H1 (cell line): Measurements from ENCODE around the gene DUSP2. TPM values are rescaled to one million over a fixed set of nuclear protein-coding genes. Genes with fewer than 3 reads are reported as not detected.
A peak's percentile ranks its signal among the peaks of the same experiment; 100 is the strongest.

Experiments used
- CTCF ChIA-PET: fragments of 300-600 bp; sonication (Branson Sonifier 250); formaldehyde crosslinking; loops from one replicate; lab custom pipeline; 2021; ENCODE audit not compliant: partially characterized antibody; lab: Charles Lee
- POLR2A ChIA-PET: fragments of 300-600 bp; sonication (Branson Sonifier 250); formaldehyde crosslinking; loops from one replicate; lab custom pipeline; 2021; ENCODE audit warnings: inconsistent platforms; ENCODE audit not compliant: partially characterized antibody; lab: Charles Lee
- DNase-seq, 2 experiments: peaks; one replicate each; pipeline versions ENCODE4 v3.0.0 to v3.0.0-alpha.2; 2010 to 2022; ENCODE audit warnings: low spot score in 2 of 2, low read depth in 1 of 2, mixed read lengths in 1 of 2
- FAIRE-seq: peaks from 2 replicates; lab custom pipeline; 2011; peaks lifted over from hg19 to GRCh38; lab: Jason Lieb, UNC
- H2AFZ ChIP-seq: 2 replicates; pipeline ENCODE4 v1.8.1; 2012; ENCODE audit warnings: low read length, inconsistent platforms
- H2AK5ac ChIP-seq: 2 replicates; pipeline ENCODE4 v1.6.1; 2013; ENCODE audit warnings: low read depth, low read length
- H2BK120ac ChIP-seq: replicated peaks from 2 replicates; pipeline ENCODE3; 2013; ENCODE audit warnings: low read depth, low read length, inconsistent platforms
- H2BK12ac ChIP-seq: 2 replicates; pipeline ENCODE4 v1.6.1; 2013; ENCODE audit warnings: low read depth, low read length
- H2BK15ac ChIP-seq: 2 replicates; pipeline ENCODE4 v1.6.1; 2013; ENCODE audit warnings: low read length
- H2BK20ac ChIP-seq: 2 replicates; pipeline ENCODE4 v1.6.1; 2013; ENCODE audit warnings: low read length
- H2BK5ac ChIP-seq: 2 replicates; pipeline ENCODE4 v1.6.1; 2013; ENCODE audit warnings: low read depth, low read length
- H3K14ac ChIP-seq: 2 replicates; pipeline ENCODE4 v1.6.1; 2013; ENCODE audit warnings: inconsistent platforms; ENCODE audit not compliant: insufficient read length
- H3K18ac ChIP-seq: 2 replicates; pipeline ENCODE4 v1.6.1; 2013; ENCODE audit warnings: low read length; ENCODE audit errors: extremely low read depth
- H3K23ac ChIP-seq: 2 replicates; pipeline ENCODE4 v1.6.1; 2013; ENCODE audit warnings: inconsistent platforms; ENCODE audit not compliant: insufficient read length
- H3K23me2 ChIP-seq: 2 replicates; pipeline ENCODE4 v1.6.1; 2013; ENCODE audit warnings: low read depth, low read length
- H3K27ac ChIP-seq: 2 replicates; pipeline ENCODE4 v1.6.1; 2011; ENCODE audit warnings: low read depth, low read length, inconsistent platforms
- H3K27me3 ChIP-seq, 4 experiments: replicated peaks in 1 of 4; 1 replicate in 1 of 4; 2 replicates in 3 of 4; pipeline versions ENCODE4 v1.6.1 to v1.8.1; 2011 to 2013; ENCODE audit warnings: low read length in 3 of 4, mild to moderate bottlenecking in 3 of 4, inconsistent platforms in 2 of 4, mixed read lengths in 2 of 4, moderate library complexity in 1 of 4; ENCODE audit not compliant: control insufficient read depth in 3 of 4, insufficient read depth in 3 of 4; ENCODE audit errors: extremely low read depth in 1 of 4
- H3K36me3 ChIP-seq, 4 experiments: 2 replicates each; pipeline versions ENCODE4 v1.6.1 to v1.8.1; 2011 to 2013; ENCODE audit warnings: mild to moderate bottlenecking in 4 of 4, low read length in 3 of 4, moderate library complexity in 2 of 4, control low read depth in 1 of 4, inconsistent platforms in 1 of 4; ENCODE audit not compliant: insufficient read depth in 4 of 4, control insufficient read depth in 2 of 4
- H3K4ac ChIP-seq: replicated peaks from 2 replicates; pipeline ENCODE3; 2013; ENCODE audit warnings: low read length, low read depth, mixed read lengths, inconsistent platforms; ENCODE audit not compliant: insufficient read length
- H3K4me1 ChIP-seq, 4 experiments: replicated peaks in 1 of 4; 1 replicate in 1 of 4; 2 replicates in 3 of 4; pipeline versions ENCODE4 v1.6.1 to v1.8.1; 2011 to 2013; ENCODE audit warnings: low read length in 3 of 4, inconsistent platforms in 2 of 4, mixed read lengths in 1 of 4; ENCODE audit not compliant: insufficient read depth in 4 of 4, control insufficient read depth in 3 of 4
- H3K4me2 ChIP-seq, 2 experiments: 2 replicates each; pipeline versions ENCODE4 v1.6.1 to v1.8.1; 2011 to 2013; ENCODE audit warnings: low read depth in 2 of 2, low read length in 2 of 2, control low read depth in 1 of 2, inconsistent platforms in 1 of 2, mild to moderate bottlenecking in 1 of 2; ENCODE audit not compliant: insufficient read depth in 1 of 2
- H3K4me3 ChIP-seq, 4 experiments: fragments of 200-600, 300-600 bp in 1 of 4; sonication (generic), shearing (Covaris generic), sonication (Bioruptor Twin) in 1 of 4; 2 replicates each; pipeline versions ENCODE4 v1.5.1 to v1.8.1; 2011 to 2016; ENCODE audit warnings: low read length in 4 of 4, low read depth in 3 of 4, control low read depth in 2 of 4, inconsistent platforms in 2 of 4, mild to moderate bottlenecking in 2 of 4, mixed read lengths in 1 of 4, moderate library complexity in 1 of 4; ENCODE audit not compliant: insufficient read depth in 2 of 4; ENCODE audit errors: extremely low read depth in 1 of 4
- H3K56ac ChIP-seq: replicated peaks from 2 replicates; pipeline ENCODE3; 2013; ENCODE audit warnings: low read depth, mild to moderate bottlenecking, mixed read lengths, low read length, inconsistent platforms; ENCODE audit not compliant: insufficient read length
- H3K79me1 ChIP-seq: 2 replicates; pipeline ENCODE4 v1.6.1; 2013; ENCODE audit warnings: low read depth, low read length, control low read depth
- H3K79me2 ChIP-seq, 2 experiments: 2 replicates each; pipeline versions ENCODE4 v1.6.1 to v1.8.1; 2012 to 2013; ENCODE audit warnings: low read length in 2 of 2, mild to moderate bottlenecking in 2 of 2, inconsistent platforms in 1 of 2; ENCODE audit not compliant: insufficient read depth in 2 of 2, control insufficient read depth in 1 of 2
- H3K9ac ChIP-seq, 4 experiments: replicated peaks in 1 of 4; 1 replicate in 1 of 4; 2 replicates in 3 of 4; pipeline versions ENCODE4 v1.6.1 to v1.8.1; 2011 to 2013; ENCODE audit warnings: low read depth in 3 of 4, low read length in 3 of 4, control low read depth in 2 of 4, mild to moderate bottlenecking in 2 of 4, moderate library complexity in 2 of 4, inconsistent platforms in 1 of 4; ENCODE audit errors: extremely low read depth in 1 of 4
- H3K9me3 ChIP-seq, 2 experiments: 2 replicates each; pipeline versions ENCODE4 v1.6.1 to v1.8.1; 2012 to 2013; ENCODE audit warnings: mild to moderate bottlenecking in 2 of 2, moderate library complexity in 2 of 2, control low read depth in 1 of 2, inconsistent platforms in 1 of 2, low read depth in 1 of 2, low read length in 1 of 2, mixed read lengths in 1 of 2; ENCODE audit not compliant: insufficient read depth in 2 of 2
- H4K20me1 ChIP-seq, 2 experiments: replicated peaks in 1 of 2; 2 replicates each; pipeline versions ENCODE3 to v1.8.1; 2011 to 2013; ENCODE audit warnings: inconsistent platforms in 2 of 2, low read length in 2 of 2, mild to moderate bottlenecking in 1 of 2; ENCODE audit not compliant: insufficient read depth in 2 of 2, control insufficient read depth in 1 of 2
- H4K5ac ChIP-seq: 2 replicates; pipeline ENCODE4 v1.6.1; 2013; ENCODE audit warnings: low read length, low read depth, mixed read lengths, inconsistent platforms; ENCODE audit not compliant: insufficient read length
- H4K8ac ChIP-seq: 2 replicates; pipeline ENCODE4 v1.8.0; 2013; ENCODE audit warnings: mild to moderate bottlenecking, moderate library complexity, low read length, inconsistent platforms; ENCODE audit not compliant: insufficient read depth; ENCODE audit errors: extremely low read depth
- H4K91ac ChIP-seq: replicated peaks from 2 replicates; pipeline ENCODE3; 2013; ENCODE audit warnings: low read length, mixed read lengths, inconsistent platforms; ENCODE audit not compliant: insufficient read length
- BCL11A ChIP-seq, 2 experiments: IDR thresholded peaks; one replicate each; pipeline ENCODE4 v1.6.1; 2011; ENCODE audit warnings: low read depth in 2 of 2, low read length in 2 of 2, mild to moderate bottlenecking in 2 of 2
- JUN ChIP-seq: IDR thresholded peaks from 2 replicates; pipeline ENCODE4 v1.6.1; 2011; ENCODE audit warnings: low read depth, mild to moderate bottlenecking, improper control_type of control experiment, low read length
- SIN3A ChIP-seq, 2 experiments: IDR thresholded peaks in 1 of 2; conservative IDR thresholded peaks in 1 of 2; 2 replicates each; pipeline ENCODE4 v1.6.1; 2011 to 2012; ENCODE audit warnings: low read length in 2 of 2, improper control_type of control experiment in 1 of 2, low read depth in 1 of 2, mild to moderate bottlenecking in 1 of 2
- WGBS, 2 experiments: shearing (Covaris generic) in 1 of 2; methylation state at CpG; one replicate each; pipeline versions ENCODE4 v1.1.6 to v1.1.7; 2013 to 2015; ENCODE audit warnings: low lambda C conversion rate in 2 of 2, mixed read lengths in 2 of 2, inconsistent platforms in 1 of 2, low coverage in 1 of 2, missing lambda C conversion rate in 1 of 2; ENCODE audit not compliant: insufficient replicate concordance in 2 of 2, insufficient coverage in 1 of 2, insufficient read length in 1 of 2; ENCODE audit errors: extremely low coverage in 1 of 2, missing lambda C conversion rate in 1 of 2; 5-methylcytosine and 5-hydroxymethylcytosine counted together
- polyA plus RNA-seq, 7 experiments: library from polyadenylated mRNA; depleted of rRNA in 3 of 7; stranded (reverse) in 5 of 7; unstranded in 2 of 7; fragments of >200 nt in 5 of 7; fragments of 200-250 nt in 2 of 7; gene quantifications; 1 replicate in 5 of 7; 2 replicates in 1 of 7; 4 replicates in 1 of 7; pipeline versions ENCODE4 v1.2.1 to v1.2.3, GENCODE V29; 2011 to 2013; ENCODE audit warnings: missing spikeins in 2 of 7, mixed read lengths in 2 of 7
- total RNA-seq: library from RNA; stranded (reverse); fragmentation: NEBNext Ultra II Directional; extraction: Animal tissue kit (Norgen Biotek cat#: 25700); gene quantifications from 2 replicates; pipeline ENCODE4 v1.2.1, GENCODE V29; 2021

Gene DUSP2
- total and polyA plus RNA-seq, 2 of the 8 experiments (the other 6 are each of a cell fraction or from before 2014, with no cell fraction given) = 10.1 to 10.4 TPM

- WGBS, 2 experiments = 87% methylated on average over 7 of the region's 7 CpGs; no CpG with 5 or more reads in 1 of the 2 experiments
- Histone ChIP-seq H3K4me2 (no peak overlapping the region), H3K23ac (no peak overlapping the region), H4K20me1 (no peaks in the 10 kb centered on the region), H4K8ac (no peak overlapping the region), H3K18ac (peak overlapping the region; percentile 4; the same call in 1 of the 2 replicates), H2AFZ (no peak overlapping the region), H2BK20ac (0 out of 2 replicates have a peak overlapping the region, but pooled peaks have one; percentile 9), H4K91ac (peak overlapping the region; percentile 36), H3K4me1 (peaks cover 0 to 31% (median 22%) of the 10 kb centered on the region in 4 experiments; a peak in 6 of 7 replicates), H2AK5ac (peak overlapping the region; percentile 6), H3K36me3 (no peaks in the 10 kb centered on the region), H3K56ac (no peak overlapping the region), H3K79me2 (no peaks in the 10 kb centered on the region), H3K27me3 (peaks cover 0 to 15% (median 11%) of the 10 kb centered on the region in 4 experiments; a peak in 5 of 7 replicates), H3K4me3 (no peak overlapping the region), H3K27ac (no peak overlapping the region), H2BK12ac (no peak overlapping the region), H2BK15ac (peak overlapping the region; percentile 48; the same call in 1 of the 2 replicates), H3K9ac (no peak overlapping the region), H3K79me1 (no peaks in the 10 kb centered on the region), H3K23me2 (peaks cover 10% of the 10 kb centered on the region; the same call in 1 of the 2 replicates), H3K4ac (no peak overlapping the region), H4K5ac (no peak overlapping the region), H2BK120ac (no peak overlapping the region), H3K14ac (no peak overlapping the region), H3K9me3 (peaks cover 0 to 5% of the 10 kb centered on the region in 2 experiments; a peak in 1 of 4 replicates), H2BK5ac (0 out of 2 replicates have a peak overlapping the region, but pooled peaks have one; percentile 12)
- CTCF ChIA-PET = interaction anchor here (1.0 to 3.1 kb wide), 9 partner anchors 11 to 119 kb away, joined by 3 to 21 read pairs (median 3); no protein-coding TSS in a partner anchor
- TF ChIP-seq SIN3A (conservative IDR thresholded peaks at IDR 0.05 in 1 of 2, IDR thresholded peaks at IDR 0.05 in 1 of 2; ENCODE audit: low read depth in 1 of 2, low read length in 2 of 2) (no peak), JUN (no peak), BCL11A (IDR thresholded peaks at IDR 0.05; ENCODE audit: low read depth in 2 of 2, low read length in 2 of 2) (no peak)
- POLR2A ChIA-PET = interaction anchor here (1.3 kb wide), 1 partner anchor 14 kb away, joined by 3 read pairs; no protein-coding TSS in a partner anchor
- FAIRE-seq (no peak), DNase-seq (no peak)
Measured at GRCh38 chr2:96111823-96112500, 33.3 kb downstream of the DUSP2 start.
